Fibroblast of lung (primary cell): ENCODE measurements around the gene METTL15.

Experiments used
- EZH2 ChIP-seq: IDR thresholded peaks from 2 replicates; pipeline ENCODE4 v1.5.1; 2012; ENCODE audit warnings: low read length, control low read depth, mild to moderate bottlenecking; ENCODE audit errors: missing control alignments
- TF ChIP-seq, protein P1 (sequence below), 2 donors: IDR thresholded peaks in 1 of 2; conservative IDR thresholded peaks in 1 of 2; 1 replicate in 1 of 2; 2 replicates in 1 of 2; pipeline ENCODE4 v1.5.1; 2011 to 2012; ENCODE audit warnings: low read length in 2 of 2, control low read depth in 1 of 2, inconsistent platforms in 1 of 2, low read depth in 1 of 2, mild to moderate bottlenecking in 1 of 2

DNA sequence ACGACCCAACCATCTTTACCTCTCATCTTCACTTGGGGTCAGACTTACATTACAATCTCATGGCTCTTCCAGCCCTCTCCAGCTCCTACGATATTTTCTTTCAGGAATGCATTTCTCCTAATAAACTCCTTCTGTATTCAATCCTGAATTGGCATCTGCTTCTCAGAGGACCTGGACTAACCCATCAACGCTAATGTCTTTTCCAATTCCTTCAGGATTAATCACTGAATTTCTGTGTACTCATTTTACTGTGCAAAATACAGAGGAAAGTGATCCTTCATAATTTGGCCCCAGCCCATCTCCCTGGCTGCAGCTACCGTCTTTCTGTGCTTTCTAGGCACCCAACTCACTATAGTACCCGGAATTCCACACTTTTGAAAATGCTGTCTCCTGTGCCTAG, 239.2 kb downstream of the METTL15 start:
- TF ChIP-seq, protein P1, sequence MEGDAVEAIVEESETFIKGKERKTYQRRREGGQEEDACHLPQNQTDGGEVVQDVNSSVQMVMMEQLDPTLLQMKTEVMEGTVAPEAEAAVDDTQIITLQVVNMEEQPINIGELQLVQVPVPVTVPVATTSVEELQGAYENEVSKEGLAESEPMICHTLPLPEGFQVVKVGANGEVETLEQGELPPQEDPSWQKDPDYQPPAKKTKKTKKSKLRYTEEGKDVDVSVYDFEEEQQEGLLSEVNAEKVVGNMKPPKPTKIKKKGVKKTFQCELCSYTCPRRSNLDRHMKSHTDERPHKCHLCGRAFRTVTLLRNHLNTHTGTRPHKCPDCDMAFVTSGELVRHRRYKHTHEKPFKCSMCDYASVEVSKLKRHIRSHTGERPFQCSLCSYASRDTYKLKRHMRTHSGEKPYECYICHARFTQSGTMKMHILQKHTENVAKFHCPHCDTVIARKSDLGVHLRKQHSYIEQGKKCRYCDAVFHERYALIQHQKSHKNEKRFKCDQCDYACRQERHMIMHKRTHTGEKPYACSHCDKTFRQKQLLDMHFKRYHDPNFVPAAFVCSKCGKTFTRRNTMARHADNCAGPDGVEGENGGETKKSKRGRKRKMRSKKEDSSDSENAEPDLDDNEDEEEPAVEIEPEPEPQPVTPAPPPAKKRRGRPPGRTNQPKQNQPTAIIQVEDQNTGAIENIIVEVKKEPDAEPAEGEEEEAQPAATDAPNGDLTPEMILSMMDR (conservative IDR thresholded peaks at IDR 0.05 in 1 of 2, IDR thresholded peaks at IDR 0.05 in 1 of 2; ENCODE audit: low read depth in 1 of 2, low read length in 2 of 2), result no peak
- no peak for TF ChIP-seq EZH2
